Cardiac septum (tissue), 1 donor: ENCODE data around the gene DPH5. TPM values are rescaled to one million over a fixed set of nuclear protein-coding genes. Genes with fewer than 3 reads are reported as not detected.
"Not testable (repeated sequence)": the region's sequence is repeated elsewhere in the genome, so short reads cannot be mapped to it uniquely, and the experiment has no call there.

ENCODE experiments used
- DNase-seq: peaks from one replicate; pipeline ENCODE4 v3.0.0-alpha.2; 2020; ENCODE audit warnings: low spot score
- intact Hi-C: fragments of 100-400 bp; cut with DNase I; formaldehyde crosslinking; loops from one replicate; pipeline ENCODE4 v1.14.0; 2022
- total RNA-seq: library from RNA; stranded (reverse); fragmentation: NEBNext Ultra II Directional; extraction: Animal tissue kit (Norgen Biotek cat#: 25700); gene quantifications from one replicate; pipeline ENCODE4 v1.2.1, GENCODE V29; 2021
- donor health status: DM: no; HTN: no; CAD: no.

The DPH5 gene
- total RNA-seq, 1 donor from 2014 or later: 35.4 TPM

DNA sequence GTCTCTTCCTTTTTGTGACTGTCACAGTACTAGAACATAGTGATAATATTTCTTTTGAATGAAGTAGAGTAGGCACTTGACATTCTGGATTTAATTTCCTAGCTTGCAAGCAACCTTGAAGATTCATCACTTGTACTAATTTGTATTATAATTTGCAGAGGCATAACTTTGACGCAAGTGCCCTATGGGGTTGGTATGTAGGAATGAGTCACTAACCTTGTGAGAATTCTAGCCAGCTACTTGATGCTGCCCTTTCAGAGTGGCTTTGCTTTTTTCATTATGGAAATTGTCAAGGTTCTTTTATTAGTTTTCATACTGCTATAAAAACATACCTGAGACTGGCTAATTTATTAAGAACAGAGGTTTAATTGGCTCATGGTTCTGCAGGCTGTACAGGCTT lies 13.7 kb upstream of the DPH5 start:
- intact Hi-C loops: no loop called here
- DNase-seq: no peak

DNA sequence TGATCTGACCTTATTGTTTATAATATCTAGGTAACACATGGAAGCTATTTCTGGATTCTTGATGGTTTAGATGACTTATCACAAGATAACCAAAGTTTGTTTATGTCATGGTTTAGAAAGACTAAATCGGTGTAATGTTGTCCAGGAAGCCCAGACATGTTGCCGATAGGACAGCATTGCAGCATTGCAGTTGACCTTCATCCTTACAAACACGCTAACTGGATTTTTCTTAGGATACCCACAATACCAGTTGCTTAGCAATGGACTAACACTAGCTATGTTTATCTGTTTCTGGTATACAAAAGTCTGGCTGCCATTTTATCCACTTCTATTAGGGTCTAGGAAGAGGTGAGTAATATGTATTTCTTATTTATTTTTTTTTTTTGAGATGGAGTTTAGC lies 11.7 kb upstream of the DPH5 start:
- intact Hi-C loops: no loop called here
- DNase-seq: no peak

DNA sequence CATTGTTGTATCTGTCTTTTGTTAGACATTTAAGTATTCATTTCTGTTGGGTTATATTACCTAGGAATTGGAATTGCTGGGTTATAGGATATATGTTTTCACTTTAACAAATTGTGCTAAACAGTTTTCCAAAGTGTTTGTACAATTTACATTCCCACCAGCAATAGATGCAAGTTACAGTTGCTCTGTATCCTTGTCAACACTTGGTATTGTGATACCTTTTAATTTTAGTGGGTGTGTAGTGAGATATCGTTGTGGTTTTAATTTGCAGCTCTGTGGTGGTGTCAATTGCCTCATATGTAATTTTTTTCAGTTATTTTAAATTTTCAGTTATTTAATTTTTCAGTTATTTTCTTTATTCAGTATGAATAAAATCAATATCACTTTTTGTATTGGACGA lies 7.4 kb upstream of the DPH5 start:
- no peak for DNase-seq
- intact Hi-C loops: no loop called here

DNA sequence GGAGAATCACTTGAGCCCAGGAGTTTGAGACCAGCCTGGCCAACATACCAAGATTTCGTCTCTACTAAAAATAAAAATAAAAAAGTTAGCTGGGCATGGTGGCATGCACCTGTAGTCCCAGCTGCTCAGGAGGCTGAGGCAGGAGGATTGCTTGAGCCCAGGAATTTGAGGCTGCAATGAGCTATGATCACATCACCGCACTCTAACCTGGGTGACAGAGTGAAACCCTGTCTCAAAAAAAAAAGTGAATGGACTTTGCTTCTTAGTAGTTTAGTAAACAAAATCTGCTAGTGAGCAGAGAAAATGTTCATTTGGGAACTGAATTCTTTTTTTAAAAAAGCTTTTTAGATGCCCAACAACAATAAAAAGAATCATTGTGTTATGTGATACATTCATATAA lies 6.5 kb upstream of the DPH5 start:
- DNase-seq, intact Hi-C loops: not testable (repeated sequence)

DNA sequence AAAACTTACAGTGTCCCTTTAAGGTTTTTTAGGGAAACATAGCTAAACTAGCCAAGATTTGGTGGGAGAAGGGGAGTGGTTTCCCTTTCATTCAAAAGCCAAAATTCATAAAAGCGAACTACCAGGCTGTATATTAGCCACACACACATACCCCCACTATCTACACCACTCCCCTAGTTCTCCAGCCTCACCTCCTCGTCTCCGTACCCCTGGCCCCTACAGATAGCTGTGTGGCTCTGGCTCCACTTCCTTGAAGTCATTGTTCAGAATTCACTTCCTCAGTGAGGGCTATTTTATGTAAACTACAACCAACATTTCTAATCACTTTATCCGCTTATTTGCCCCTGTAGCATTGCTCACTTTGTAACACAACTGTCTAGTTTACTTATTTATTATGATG lies 5.3 kb upstream of the DPH5 start:
- intact Hi-C loops: no loop called here
- DNase-seq: no peak

DNA sequence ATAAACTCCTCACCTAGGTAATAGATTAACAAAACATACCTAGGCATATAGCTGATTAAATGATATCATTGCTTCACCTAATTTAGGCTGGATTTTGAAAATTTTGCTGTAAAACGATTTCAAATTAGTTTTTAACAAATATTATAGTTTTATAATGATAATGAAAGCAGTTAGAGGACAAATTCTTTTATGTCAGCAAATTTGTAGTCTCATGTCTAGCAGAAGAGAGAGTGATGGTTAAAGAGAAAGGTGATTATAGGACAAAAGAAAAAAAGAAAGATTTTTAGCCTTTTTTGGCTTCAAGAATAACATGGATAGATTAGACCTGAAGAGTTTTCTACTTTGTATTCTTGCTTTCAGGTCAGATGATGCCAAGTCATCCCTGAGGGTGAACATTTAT lies 3.6 kb upstream of the DPH5 start:
- intact Hi-C loops: loop anchor here (5.0 kb wide), 1 partner anchor 258 kb away; no protein-coding TSS in a partner anchor
- no peak for DNase-seq

DNA sequence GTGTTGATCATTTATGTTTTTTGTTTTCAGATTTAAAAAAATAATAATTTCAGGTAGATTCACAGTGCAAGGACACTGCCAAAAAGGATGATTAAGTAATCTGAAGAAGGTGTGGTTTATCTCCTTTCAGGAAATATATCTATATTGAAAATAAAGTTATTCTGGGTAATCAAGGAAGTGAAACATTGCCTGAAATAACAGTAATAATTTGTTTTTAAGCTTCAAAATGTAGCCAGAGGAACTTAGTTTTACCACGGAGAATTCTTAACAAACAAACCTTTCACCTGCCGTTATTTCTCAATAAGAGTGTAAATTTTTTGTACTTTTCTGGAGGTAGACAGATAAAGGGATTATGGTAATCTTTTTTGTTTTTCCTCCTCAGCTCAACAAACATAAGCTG lies 2.9 kb upstream of the DPH5 start:
- intact Hi-C loops: loop anchor here (5.0 kb wide), 1 partner anchor 259 kb away; no protein-coding TSS in a partner anchor
- DNase-seq: no peak

DNA sequence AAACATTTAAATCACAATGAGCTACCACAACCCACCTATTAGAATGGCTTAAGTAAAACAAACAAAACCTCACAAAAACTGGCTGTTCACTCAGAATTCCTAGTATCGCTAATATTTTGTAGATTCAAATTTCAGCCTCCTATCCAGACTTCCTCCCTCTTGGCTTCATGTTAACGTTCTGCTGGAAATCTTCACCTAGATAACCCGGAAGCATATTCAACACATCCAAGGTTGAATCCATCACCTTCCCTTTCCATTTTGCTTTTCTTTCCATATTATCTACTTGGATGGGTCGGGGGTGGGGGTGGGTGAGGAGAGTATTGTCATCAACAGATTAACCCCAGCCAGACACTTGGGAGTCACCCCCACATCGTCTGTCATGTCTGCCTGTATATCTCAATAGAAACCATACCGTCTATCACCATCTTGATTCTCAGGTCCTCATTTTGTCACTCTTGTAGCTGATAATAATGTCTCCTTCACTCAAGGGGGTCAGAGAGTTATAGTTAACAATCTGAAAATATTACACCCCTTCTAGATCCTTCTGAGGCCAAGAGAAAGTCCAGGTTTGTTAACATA lies 1.7 kb upstream of the DPH5 start:
- no peak for DNase-seq
- intact Hi-C loops: loop anchor here (5.0 kb wide), 1 partner anchor 260 kb away; no protein-coding TSS in a partner anchor

DNA sequence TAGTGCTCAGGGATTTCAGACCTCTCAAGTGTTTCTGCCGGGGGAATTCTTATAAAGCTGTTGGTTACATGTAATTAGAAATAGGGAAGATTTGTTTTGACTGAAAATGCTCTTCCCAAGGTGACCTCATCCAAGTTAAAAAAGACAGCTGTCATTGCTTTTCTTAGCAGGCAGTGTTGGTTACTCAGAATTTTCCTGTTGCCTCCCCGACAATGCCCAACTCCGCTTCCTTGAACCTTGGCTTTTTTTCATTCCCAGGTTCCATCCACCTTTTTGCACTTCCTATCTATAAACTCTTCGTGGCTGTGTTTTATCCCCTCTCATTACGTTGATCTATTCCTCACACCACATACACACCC lies 825 bp upstream of the DPH5 start:
- intact Hi-C loops: loop anchor here (1.0 to 5.0 kb wide), 3 partner anchors 24 to 261 kb away; no protein-coding TSS in a partner anchor
- DNase-seq: no peak

DNA sequence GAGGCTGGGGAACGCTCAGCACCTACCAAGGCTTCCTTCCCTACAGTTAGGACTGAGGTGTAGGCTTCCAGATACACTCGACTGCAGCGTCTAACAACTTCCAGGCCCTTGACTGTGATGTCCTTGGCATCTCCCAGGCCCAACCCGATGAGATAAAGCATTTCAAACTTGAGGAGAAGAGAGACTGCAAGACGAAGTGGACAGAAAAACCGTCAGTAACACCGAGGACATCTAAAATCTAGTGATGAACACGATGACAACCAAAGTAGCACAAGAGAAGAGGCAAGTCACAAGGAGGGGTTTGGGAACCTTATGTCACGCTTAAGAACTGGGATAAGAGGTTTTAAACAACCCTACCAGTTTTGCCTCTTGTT lies 314 bp downstream of the DPH5 start:
- intact Hi-C loops: loop anchor here (5.0 kb wide), 1 partner anchor 262 kb away; no protein-coding TSS in a partner anchor
- DNase-seq: no peak

DNA sequence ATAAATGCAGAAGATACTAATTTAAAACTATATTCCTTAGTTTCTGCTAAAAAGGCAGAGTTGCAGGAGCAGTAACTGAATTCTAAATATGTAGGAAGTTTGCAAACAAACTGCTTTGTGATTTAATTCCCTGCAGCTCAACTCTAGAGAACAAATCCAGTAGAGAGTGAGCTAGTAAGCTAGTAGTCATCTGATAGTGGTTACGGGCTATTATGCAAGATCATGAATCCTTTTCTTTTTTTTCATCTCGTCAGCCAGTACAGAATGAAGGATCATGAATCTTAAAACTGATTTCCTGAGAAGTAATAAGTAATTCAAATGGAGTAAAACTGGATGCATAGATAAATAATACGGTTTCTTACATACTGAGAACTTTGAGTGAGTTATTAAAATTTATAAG lies 3.3 kb downstream of the DPH5 start:
- DNase-seq: no peak
- intact Hi-C loops: no loop called here

DNA sequence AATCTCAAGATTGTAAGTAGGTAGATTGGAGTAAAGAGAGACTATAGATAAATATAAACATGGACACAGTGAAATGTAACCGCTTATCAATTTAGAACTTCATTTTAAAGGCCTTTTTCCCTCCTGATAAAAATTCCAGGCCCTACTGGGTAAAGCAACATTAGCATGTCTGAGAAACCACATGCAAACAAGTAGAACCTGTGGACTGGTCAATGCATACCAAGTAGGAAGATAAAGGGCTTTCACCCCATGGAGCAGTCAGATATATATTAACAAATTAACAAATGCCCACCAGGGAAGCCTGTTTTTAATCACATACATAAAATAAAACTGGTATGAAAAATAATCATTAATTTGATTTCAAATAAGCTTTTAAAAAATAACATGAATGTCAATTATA lies 8.1 kb downstream of the DPH5 start:
- intact Hi-C loops: no loop called here
- no peak for DNase-seq

DNA sequence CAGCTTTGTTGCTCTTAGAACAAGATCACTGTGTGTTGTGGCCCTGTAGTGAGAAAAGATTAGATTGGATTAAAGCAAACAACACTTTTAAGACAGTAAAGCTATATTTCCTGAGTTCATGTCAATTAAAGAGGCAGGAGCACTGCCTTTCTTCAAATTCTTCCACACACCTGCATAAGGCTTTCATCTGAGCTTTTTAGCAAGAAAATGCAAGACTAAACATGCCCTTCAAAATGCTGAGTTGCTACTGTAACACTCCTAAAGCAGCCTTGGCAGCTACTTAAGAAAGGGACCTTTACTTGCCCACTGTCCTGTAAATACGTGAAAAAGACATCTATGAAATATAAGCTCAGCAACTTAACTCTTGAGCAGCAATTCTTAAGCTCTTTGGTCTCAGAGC lies 11.8 kb downstream of the DPH5 start:
- no peak for DNase-seq
- intact Hi-C loops: no loop called here

DNA sequence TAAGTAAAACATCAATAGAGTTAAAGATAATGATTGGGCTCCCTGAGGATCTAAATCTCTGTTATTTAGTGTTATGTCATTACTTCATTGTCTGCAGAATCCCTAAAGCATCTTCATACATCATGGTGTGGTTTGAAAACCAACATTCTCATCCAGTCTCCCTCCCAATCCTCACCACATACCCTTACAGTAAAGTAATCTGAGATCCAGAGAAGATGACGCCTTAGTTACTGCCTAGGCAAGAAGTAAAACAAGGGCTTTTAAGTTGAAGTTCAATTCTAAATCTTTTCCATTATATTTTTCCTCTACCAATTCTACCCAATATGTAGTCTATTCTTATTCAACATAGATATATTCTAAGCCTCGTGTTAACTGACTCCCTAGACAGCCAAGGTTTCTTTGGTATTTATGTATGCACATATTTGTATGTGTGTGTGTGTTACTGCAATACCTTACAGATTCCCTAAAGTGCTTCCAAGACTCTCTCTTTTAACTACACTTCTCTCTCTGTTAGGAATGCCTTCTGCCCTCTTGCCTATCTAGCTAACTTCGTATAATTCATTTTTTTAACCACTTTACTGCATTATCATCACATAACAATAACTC lies 17.3 kb downstream of the DPH5 start:
- intact Hi-C loops: no loop called here
- DNase-seq: no peak

DNA sequence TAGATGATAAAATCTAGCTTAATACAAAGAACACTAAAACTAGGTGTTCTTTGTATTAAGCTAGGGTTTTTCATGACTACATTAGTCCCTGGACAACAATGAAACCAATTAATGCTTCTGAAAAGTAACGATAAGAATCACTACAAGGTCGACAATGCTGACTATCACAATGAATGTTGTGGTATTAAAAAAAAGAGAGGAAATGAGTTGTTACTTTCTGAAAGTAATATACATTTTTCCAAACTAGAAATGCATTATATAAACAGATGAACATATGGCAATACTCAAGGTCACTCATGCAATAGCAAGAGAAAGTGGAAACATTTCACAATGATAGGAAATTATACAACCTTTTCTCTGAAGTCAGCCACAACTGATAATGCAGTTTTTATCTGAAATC lies 19.0 kb downstream of the DPH5 start:
- no peak for DNase-seq
- intact Hi-C loops: no loop called here

DNA sequence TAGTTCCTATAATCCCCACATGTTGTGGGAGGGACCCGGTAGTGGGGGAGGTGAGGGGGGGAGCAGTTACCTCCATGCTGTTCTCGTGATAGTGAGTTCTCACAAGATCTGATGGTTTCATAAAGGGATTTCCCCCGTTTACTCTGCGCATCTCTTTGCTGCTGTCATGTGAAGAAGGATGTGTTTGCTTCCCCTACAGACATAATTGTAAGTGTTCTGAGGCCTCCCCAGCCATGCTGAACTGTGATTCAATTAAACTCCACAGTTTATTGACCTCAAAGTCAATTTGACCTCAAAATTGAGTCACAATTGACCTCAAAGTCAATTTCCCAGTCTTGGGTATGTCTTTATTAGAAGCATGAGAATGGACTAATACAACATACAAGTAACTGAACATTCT lies 19.7 kb downstream of the DPH5 start:
- DNase-seq: no peak
- intact Hi-C loops: no loop called here

DNA sequence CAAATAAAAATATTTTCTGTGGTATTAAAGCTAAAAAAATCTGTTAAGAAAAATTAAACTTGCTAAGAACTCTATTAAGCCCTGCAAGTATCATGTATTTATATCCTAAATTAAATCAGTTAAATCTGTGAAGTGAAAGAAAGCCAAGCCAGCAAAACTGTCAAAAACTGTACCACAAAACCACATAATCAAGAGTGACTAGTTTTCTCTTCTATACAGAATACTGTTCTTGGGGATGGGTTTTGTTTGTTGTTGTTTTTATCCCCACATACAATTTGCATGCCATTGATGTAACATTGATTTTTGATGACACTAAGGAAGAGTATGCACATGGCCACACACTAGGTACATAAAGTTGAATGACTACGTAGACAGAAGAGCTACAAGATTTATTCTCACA lies 20.4 kb downstream of the DPH5 start:
- intact Hi-C loops: no loop called here

DNA sequence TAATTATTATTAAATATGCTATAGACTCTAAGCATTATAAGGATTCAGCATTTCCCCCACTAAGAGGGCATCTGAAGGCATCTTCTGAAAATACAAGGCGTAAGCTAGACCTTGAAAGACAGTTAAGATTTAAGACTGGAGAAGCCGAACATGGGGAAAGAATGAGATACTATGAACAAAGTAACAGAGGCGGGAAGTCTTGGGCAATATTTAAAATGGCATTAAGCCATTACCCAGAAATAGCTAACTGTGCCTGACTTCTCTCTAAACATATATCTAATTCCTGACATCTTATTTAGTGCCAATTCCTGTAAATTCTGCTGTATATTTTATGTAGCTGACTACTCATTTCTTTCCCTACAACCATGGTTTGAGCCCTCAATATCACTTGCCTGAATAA lies 20.9 kb downstream of the DPH5 start:
- intact Hi-C loops: no loop called here

More for the DNA sequence above, 20.4 kb downstream of the DPH5 start:
- DNase-seq: no peak

DNA sequence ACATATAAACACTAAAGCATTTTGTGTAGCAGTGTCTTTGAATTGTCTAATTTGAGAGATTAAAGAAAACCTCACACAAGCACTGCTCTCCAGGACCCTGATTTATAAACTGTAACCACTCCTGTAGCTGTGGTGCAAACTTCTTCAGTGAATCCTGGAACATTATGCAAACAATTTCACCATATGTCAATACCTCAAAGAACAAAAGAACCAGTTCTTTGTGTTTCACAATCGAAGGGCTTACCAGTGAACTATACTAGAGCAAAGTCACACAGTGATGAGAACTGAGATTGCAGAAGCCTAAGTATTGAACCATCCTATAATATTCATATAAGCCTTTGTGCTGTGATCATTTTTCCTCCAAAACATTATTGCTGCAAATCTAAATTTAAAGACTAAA lies 21.5 kb downstream of the DPH5 start:
- intact Hi-C loops: no loop called here
- DNase-seq: no peak

More for the DNA sequence above, 20.9 kb downstream of the DPH5 start:
- DNase-seq: no peak

DNA sequence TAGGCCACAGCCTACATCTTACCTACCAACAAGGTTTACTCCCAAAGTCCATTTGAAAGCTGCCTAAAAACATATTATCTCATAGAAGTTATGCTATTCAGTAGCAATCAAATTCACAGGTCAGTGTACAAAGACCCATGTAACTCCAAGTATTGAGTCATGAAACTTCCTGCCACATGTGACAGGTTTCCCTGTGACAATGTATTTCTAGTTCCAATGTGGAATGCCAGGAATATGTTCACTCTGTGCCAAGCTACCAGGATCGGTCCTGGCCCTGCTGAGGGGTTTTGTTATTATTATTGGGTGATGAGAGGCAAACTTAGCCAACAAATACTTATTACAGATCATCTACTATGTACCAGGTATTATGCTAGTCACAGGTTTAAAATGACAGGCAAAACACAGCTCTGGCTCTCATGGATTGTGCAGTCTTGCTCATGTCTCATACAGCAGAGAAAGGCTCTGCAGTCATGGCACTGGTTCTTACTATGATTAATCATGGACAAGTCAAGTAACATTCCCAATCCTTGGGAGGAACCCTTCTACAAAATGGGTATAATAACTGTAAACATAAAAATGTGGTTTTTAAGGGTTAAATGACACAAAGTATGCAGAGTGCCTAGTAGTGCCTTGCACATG lies 22.5 kb downstream of the DPH5 start:
- intact Hi-C loops: no loop called here
- DNase-seq: no peak

DNA sequence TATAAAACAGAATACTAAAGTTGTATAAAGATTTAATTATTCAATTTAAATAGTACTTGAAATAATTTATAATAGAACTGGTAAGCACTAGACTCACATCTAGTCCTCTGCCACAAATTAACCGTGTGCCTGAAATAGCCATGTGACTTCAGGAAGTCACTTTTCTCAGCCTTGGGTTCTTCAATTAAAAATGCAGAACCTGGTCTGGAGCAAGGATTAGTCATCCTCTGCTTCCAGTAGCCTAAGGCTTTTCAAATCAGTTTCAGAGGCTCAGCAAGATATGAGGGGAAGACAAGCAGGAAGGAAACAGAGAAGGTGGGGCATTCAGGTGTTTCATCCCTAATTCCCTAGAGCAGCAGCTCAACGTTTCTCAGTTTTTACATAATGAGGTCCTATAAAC lies 23.0 kb downstream of the DPH5 start:
- no peak for DNase-seq
- intact Hi-C loops: loop anchor here (1.0 kb wide), 1 partner anchor 24 kb away; no protein-coding TSS in a partner anchor
